GM18507 (cell line): ENCODE measurements around the gene PRDM10.

ENCODE experiments used
- DNase-seq: peaks from one replicate; pipeline ENCODE4 v3.0.0; 2011; ENCODE audit warnings: low read depth; ENCODE audit not compliant: insufficient read length; ENCODE audit errors: extremely low spot score
- FAIRE-seq: peaks from 2 replicates; lab custom pipeline; 2011; peaks lifted over from hg19 to GRCh38; lab: Jason Lieb, UNC

Gene PRDM10

DNA sequence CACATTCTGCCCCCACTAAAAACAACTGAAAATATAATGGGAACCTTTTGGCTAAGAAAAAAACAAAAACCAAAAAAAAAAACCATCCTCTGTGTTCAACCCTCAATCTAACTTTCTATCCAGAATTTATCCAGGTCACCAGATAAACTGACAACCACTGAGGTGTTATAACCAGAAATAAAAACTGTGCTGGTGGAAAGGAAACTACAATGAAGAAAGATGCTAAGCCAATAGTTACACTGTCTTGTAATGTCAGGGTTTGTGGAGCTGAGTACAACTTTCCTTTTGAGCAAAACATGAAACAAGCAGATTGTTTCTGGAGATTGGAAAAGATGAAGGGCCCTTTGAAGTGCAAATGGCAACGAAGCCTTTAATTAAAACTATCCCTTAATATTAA is 50.8 kb downstream of the PRDM10 start:
- no peak for FAIRE-seq

GRCh38 chr11:129951201-129951865 is 51.3 kb downstream of the PRDM10 start:
- FAIRE-seq (no peak), DNase-seq (no peak)

More for the DNA sequence above, 50.8 kb downstream of the PRDM10 start:
- DNase-seq, result no peak

DNA sequence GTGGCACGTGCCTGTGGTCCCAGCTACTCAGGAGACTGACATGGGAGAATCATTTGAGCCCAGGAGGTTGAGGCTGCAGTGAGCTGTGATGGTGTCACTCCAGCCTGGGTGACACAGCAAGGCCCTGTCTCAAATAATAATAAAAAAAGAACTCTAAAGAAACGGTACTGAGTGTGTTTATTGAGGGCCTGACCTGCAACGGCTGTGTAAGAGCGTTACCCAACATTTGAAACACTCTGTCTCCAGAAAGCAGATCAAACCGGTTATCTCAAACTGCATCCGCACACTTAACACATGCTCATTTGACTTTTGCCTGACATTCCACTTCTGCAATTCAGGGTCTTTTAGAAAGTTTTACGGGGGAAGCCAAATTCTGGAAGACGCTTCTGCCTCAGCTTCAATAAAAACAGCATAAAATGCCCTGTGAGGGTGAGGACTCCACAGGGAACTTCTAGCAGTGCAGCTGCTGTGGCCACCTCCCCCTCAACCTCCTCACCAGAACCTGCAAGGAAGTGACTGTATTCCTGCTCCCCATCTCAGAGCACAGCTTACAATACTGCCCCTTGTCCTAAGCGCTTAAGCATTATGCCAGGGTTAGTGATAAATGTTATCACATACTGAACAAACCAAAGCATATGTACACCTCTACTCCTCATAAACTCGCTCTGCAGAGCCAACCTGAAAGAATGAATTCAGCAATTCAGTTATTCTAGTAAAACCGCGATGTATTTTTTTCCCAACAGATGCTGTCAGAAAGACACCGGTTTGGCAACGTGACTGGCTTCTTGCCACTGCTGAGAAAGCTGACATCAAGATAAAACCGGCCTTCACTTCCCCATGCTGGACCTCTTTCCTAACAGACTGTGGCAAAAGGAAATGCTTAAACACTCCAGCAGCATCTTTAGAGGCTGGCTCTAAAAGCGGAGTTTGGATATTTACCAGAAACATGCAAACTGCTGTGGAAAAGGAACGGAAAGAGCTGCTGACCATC is 52.2 kb downstream of the PRDM10 start:
- FAIRE-seq, result no peak
- no peak for DNase-seq

- FAIRE-seq (no peak), DNase-seq (no peak)
These were observed 53.6 kb downstream of the PRDM10 start for GRCh38 chr11:129948926-129949466.

DNA sequence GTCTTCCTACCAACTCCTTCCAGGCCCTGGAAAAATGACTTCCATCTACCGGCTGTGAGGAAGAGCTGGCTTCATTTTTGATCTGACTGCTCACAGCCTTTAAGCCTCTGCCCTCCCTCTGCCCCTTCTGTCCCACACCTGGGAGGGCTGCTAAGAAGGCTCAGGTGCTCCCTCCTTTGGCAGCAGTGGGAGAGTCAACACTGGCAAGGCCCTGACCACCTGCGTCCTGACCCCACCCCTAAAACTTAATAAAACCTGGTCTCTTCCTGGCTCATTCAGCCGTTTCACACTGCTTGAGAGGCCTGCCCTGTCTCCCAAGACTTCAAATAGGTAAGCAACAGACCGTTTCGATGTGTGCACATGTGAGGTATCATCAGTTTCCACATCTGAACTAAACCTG is 55.2 kb downstream of the PRDM10 start:
- DNase-seq, result no peak
- FAIRE-seq, result no peak

- DNase-seq (no peak), FAIRE-seq (no peak)
These were observed 55.7 kb downstream of the PRDM10 start for GRCh38 chr11:129946965-129947364.

- no peak for FAIRE-seq
- DNase-seq, result no peak
These were observed 56.4 kb downstream of the PRDM10 start for GRCh38 chr11:129946256-129946655.

- no peak for DNase-seq
- no peak for FAIRE-seq
These were observed 57.3 kb downstream of the PRDM10 start for GRCh38 chr11:129945373-129945772.

GRCh38 chr11:129944696-129945095 is 57.9 kb downstream of the PRDM10 start:
- DNase-seq (no peak), FAIRE-seq (no peak)

- FAIRE-seq (no peak), DNase-seq (no peak)
These were observed 59.6 kb downstream of the PRDM10 start for GRCh38 chr11:129943036-129943435.

GRCh38 chr11:129939510-129939909 is 63.1 kb downstream of the PRDM10 start:
- DNase-seq, result no peak
- FAIRE-seq, result no peak

DNA sequence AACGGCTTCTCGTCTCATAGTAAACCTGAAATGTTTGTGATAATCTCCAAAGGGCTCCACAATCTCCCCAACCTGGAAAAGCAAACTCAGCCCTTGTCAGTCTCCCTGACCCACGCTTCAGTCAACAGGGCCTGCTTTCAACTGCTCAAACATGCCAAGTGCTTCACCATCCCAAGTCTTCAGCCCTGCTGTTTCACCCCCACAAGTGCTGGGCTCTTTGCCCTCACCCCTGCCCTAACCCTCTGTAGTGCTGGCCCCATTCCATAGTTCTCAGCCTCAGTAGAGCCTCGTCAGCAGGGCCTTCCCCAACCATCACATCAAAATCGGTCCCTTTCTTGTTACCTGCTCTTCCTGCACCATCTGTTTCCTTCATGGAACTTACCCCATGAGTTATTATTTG is 63.9 kb downstream of the PRDM10 start:
- DNase-seq, result no peak
- no peak for FAIRE-seq

GRCh38 chr11:129937592-129938238 is 64.9 kb downstream of the PRDM10 start:
- DNase-seq, result no peak
- FAIRE-seq, result no peak

- no peak for FAIRE-seq
- DNase-seq, result no peak
These were observed 66.9 kb downstream of the PRDM10 start for GRCh38 chr11:129935723-129936122.

DNA sequence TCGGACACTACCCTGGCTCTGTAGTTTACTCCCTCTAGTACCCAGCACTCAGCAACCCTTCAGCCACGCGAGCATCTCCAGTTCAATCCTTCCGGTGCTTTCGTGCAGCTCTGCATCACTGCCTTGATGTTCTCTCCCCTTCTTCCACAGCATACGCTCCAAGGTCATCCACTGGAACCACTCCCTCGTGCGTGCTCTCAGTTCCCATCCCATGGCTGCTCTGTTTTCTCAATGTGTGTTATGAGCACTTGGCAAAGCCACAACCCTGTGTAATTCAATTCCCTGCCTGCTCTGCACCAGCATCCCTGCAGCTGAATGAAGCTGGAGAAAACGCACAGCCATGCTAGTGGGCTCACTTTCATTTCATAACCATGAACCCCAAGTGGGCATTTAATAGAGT is 68.7 kb downstream of the PRDM10 start:
- FAIRE-seq (no peak), DNase-seq (no peak)

DNA sequence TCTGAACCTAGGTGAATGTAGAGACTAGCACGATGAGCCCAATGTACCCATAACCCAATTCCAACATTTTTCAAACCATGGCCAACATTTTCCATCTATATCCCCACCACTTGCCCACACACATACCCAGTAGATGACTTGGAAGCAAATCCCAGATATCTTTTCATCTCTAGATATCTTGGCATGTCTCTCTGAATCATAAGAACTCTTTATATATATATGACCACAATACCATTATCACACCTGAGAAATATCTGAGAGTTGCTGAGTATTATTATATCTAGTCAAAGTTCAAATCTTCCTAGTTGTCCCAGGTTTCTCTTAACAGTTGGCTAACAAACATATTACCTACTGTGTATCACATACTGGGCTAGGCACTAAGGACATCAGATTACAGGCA is 69.4 kb downstream of the PRDM10 start:
- FAIRE-seq (no peak), DNase-seq (no peak)

DNA sequence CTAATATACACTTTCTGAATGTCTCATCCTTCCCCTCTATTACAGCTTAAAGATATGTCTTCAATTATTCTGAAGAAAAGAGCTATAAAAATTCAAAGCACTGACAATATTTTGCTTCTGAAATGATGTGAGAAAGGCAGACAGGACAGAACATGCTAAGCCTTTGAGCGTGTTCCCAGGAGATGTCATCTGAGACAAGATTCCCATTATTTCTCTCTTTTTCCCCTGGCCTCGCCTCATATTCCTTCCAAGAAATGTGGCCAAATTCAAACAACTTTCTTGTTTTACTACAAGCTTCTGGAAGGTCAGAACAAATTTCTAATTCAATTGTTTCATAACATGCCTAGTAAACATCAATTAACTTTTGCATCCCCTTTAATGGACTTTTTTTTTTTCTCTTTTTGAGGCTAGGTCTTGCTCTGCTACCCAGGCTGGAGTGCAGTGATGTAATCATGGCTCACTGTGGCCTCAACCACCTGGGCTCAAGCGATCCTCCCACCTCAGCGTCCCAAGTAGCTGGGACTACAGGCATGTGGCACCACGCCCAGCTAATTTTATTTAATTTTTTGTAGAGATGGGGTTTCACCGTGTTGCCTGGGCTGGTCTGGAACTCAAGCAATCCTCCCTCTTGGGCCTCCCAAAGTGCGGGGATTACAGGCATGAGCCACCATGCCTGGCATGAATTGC is 70.1 kb downstream of the PRDM10 start:
- DNase-seq (no peak), FAIRE-seq (no peak)

DNA sequence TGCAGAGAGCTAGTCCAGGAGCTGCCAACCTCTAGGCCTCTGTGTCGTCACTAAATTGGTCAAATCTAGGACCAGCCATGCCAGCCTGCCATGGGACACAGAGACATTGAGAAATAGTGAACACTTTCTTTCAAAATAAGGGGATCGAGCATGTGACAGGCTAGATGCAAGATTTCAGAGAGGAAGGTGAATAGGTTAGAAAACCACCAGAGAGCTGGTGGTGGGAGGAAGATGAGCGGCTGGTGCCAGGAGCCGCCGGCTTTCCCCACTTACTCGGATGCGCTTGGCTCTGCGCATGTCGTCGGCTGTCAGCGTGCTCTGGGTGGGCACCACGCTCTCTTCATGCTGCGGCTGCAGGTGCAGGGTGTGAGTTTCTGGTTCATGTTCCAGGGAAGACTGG is 71.9 kb downstream of the PRDM10 start:
- DNase-seq (no peak), FAIRE-seq (no peak)

DNA sequence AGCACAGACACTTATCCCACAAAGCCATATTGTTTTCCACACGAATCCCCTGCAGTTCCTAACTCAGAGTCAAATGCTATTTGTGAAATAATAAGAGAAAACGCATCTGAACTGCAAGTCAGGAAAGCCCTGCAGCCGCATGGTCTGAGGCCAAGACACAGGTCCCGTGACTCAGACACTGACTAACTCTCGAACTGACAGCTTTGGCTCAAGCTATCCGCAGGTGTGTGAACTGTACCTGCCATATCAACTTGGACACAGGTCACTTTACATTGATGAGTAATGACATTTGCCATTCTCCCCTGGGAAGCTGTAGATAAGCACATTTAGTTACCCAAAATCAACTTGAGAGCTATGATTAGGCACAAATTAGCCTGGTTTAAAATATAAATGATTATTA is 72.3 kb downstream of the PRDM10 start:
- FAIRE-seq (no peak), DNase-seq (no peak)

GRCh38 chr11:129929721-129930120 is 72.9 kb downstream of the PRDM10 start:
- FAIRE-seq, result no peak
- no peak for DNase-seq
